IMR-90 (cell line): ENCODE data around the gene DENND2D.

Source experiments
- CEBPB ChIP-seq: IDR thresholded peaks from 2 replicates; pipeline ENCODE4 v1.6.1; 2012; ENCODE audit warnings: low read depth, low read length, improper control_type of control experiment
- CTCF ChIP-seq: conservative IDR thresholded peaks from 2 replicates; pipeline ENCODE4 v1.5.1; 2012; ENCODE audit warnings: mild to moderate bottlenecking, low read depth, low read length, improper control_type of control experiment
- MAFK ChIP-seq: IDR thresholded peaks from 2 replicates; pipeline ENCODE4 v1.6.1; 2012; ENCODE audit warnings: low read depth, low read length, improper control_type of control experiment
- MXI1 ChIP-seq: IDR thresholded peaks from 2 replicates; pipeline ENCODE4 v1.6.1; 2012; ENCODE audit warnings: low read depth, mild to moderate bottlenecking, low read length, moderate library complexity, borderline replicate concordance
- POLR2A ChIP-seq: IDR thresholded peaks from 2 replicates; pipeline ENCODE4 v1.6.1; 2012; ENCODE audit warnings: mild to moderate bottlenecking, low read depth, low read length
- RAD21 ChIP-seq: IDR thresholded peaks from 2 replicates; pipeline ENCODE4 v1.6.1; 2012; ENCODE audit warnings: low read length, improper control_type of control experiment
- RCOR1 ChIP-seq: IDR thresholded peaks from 2 replicates; pipeline ENCODE4 v1.6.1; 2012; ENCODE audit warnings: mild to moderate bottlenecking, low read length, improper control_type of control experiment; ENCODE audit not compliant: insufficient replicate concordance
- RFX5 ChIP-seq: IDR thresholded peaks from 2 replicates; pipeline ENCODE4 v1.8.0; 2012; ENCODE audit warnings: low read depth, mild to moderate bottlenecking, low read length, moderate library complexity

GRCh38 chr1:111227851-111228747 lies 27.7 kb upstream of the DENND2D start:
- TF ChIP-seq RAD21 (no peak), CTCF (no peak), POLR2A (no peak), RFX5 (no peak), MAFK (no peak), RCOR1 (no peak), CEBPB (no peak), MXI1 (no peak)
